H1 (cell line): ENCODE data around the gene NOL9. TPM values are rescaled to one million over a fixed set of nuclear protein-coding genes. Genes with fewer than 3 reads are reported as not detected.

ENCODE experiments used
- CTCF ChIA-PET: fragments of 300-600 bp; sonication (Branson Sonifier 250); formaldehyde crosslinking; loops from one replicate; lab custom pipeline; 2021; ENCODE audit not compliant: partially characterized antibody; lab: Charles Lee
- POLR2A ChIA-PET: fragments of 300-600 bp; sonication (Branson Sonifier 250); formaldehyde crosslinking; loops from one replicate; lab custom pipeline; 2021; ENCODE audit warnings: inconsistent platforms; ENCODE audit not compliant: partially characterized antibody; lab: Charles Lee
- DNase-seq, 2 experiments: peaks; one replicate each; pipeline versions ENCODE4 v3.0.0 to v3.0.0-alpha.2; 2010 to 2022; ENCODE audit warnings: low spot score in 2 of 2, low read depth in 1 of 2, mixed read lengths in 1 of 2
- FAIRE-seq: peaks from 2 replicates; lab custom pipeline; 2011; peaks lifted over from hg19 to GRCh38; lab: Jason Lieb, UNC
- H2AFZ ChIP-seq: 2 replicates; pipeline ENCODE4 v1.8.1; 2012; ENCODE audit warnings: low read length, inconsistent platforms
- H2AK5ac ChIP-seq: 2 replicates; pipeline ENCODE4 v1.6.1; 2013; ENCODE audit warnings: low read depth, low read length
- H2BK120ac ChIP-seq: replicated peaks from 2 replicates; pipeline ENCODE3; 2013; ENCODE audit warnings: low read depth, low read length, inconsistent platforms
- H2BK12ac ChIP-seq: 2 replicates; pipeline ENCODE4 v1.6.1; 2013; ENCODE audit warnings: low read depth, low read length
- H2BK15ac ChIP-seq: 2 replicates; pipeline ENCODE4 v1.6.1; 2013; ENCODE audit warnings: low read length
- H2BK20ac ChIP-seq: 2 replicates; pipeline ENCODE4 v1.6.1; 2013; ENCODE audit warnings: low read length
- H2BK5ac ChIP-seq: 2 replicates; pipeline ENCODE4 v1.6.1; 2013; ENCODE audit warnings: low read depth, low read length
- H3K14ac ChIP-seq: 2 replicates; pipeline ENCODE4 v1.6.1; 2013; ENCODE audit warnings: inconsistent platforms; ENCODE audit not compliant: insufficient read length
- H3K18ac ChIP-seq: 2 replicates; pipeline ENCODE4 v1.6.1; 2013; ENCODE audit warnings: low read length; ENCODE audit errors: extremely low read depth
- H3K23ac ChIP-seq: 2 replicates; pipeline ENCODE4 v1.6.1; 2013; ENCODE audit warnings: inconsistent platforms; ENCODE audit not compliant: insufficient read length
- H3K23me2 ChIP-seq: 2 replicates; pipeline ENCODE4 v1.6.1; 2013; ENCODE audit warnings: low read depth, low read length
- H3K27ac ChIP-seq: 2 replicates; pipeline ENCODE4 v1.6.1; 2011; ENCODE audit warnings: low read depth, low read length, inconsistent platforms
- H3K27me3 ChIP-seq, 4 experiments: replicated peaks in 1 of 4; 1 replicate in 1 of 4; 2 replicates in 3 of 4; pipeline versions ENCODE4 v1.6.1 to v1.8.1; 2011 to 2013; ENCODE audit warnings: low read length in 3 of 4, mild to moderate bottlenecking in 3 of 4, inconsistent platforms in 2 of 4, mixed read lengths in 2 of 4, moderate library complexity in 1 of 4; ENCODE audit not compliant: control insufficient read depth in 3 of 4, insufficient read depth in 3 of 4; ENCODE audit errors: extremely low read depth in 1 of 4
- H3K36me3 ChIP-seq, 4 experiments: 2 replicates each; pipeline versions ENCODE4 v1.6.1 to v1.8.1; 2011 to 2013; ENCODE audit warnings: mild to moderate bottlenecking in 4 of 4, low read length in 3 of 4, moderate library complexity in 2 of 4, control low read depth in 1 of 4, inconsistent platforms in 1 of 4; ENCODE audit not compliant: insufficient read depth in 4 of 4, control insufficient read depth in 2 of 4
- H3K4ac ChIP-seq: replicated peaks from 2 replicates; pipeline ENCODE3; 2013; ENCODE audit warnings: low read length, low read depth, mixed read lengths, inconsistent platforms; ENCODE audit not compliant: insufficient read length
- H3K4me1 ChIP-seq, 4 experiments: replicated peaks in 1 of 4; 1 replicate in 1 of 4; 2 replicates in 3 of 4; pipeline versions ENCODE4 v1.6.1 to v1.8.1; 2011 to 2013; ENCODE audit warnings: low read length in 3 of 4, inconsistent platforms in 2 of 4, mixed read lengths in 1 of 4; ENCODE audit not compliant: insufficient read depth in 4 of 4, control insufficient read depth in 3 of 4
- H3K4me2 ChIP-seq, 2 experiments: 2 replicates each; pipeline versions ENCODE4 v1.6.1 to v1.8.1; 2011 to 2013; ENCODE audit warnings: low read depth in 2 of 2, low read length in 2 of 2, control low read depth in 1 of 2, inconsistent platforms in 1 of 2, mild to moderate bottlenecking in 1 of 2; ENCODE audit not compliant: insufficient read depth in 1 of 2
- H3K4me3 ChIP-seq, 4 experiments: fragments of 200-600, 300-600 bp in 1 of 4; sonication (generic), shearing (Covaris generic), sonication (Bioruptor Twin) in 1 of 4; 2 replicates each; pipeline versions ENCODE4 v1.5.1 to v1.8.1; 2011 to 2016; ENCODE audit warnings: low read length in 4 of 4, low read depth in 3 of 4, control low read depth in 2 of 4, inconsistent platforms in 2 of 4, mild to moderate bottlenecking in 2 of 4, mixed read lengths in 1 of 4, moderate library complexity in 1 of 4; ENCODE audit not compliant: insufficient read depth in 2 of 4; ENCODE audit errors: extremely low read depth in 1 of 4
- H3K56ac ChIP-seq: replicated peaks from 2 replicates; pipeline ENCODE3; 2013; ENCODE audit warnings: low read depth, mild to moderate bottlenecking, mixed read lengths, low read length, inconsistent platforms; ENCODE audit not compliant: insufficient read length
- H3K79me1 ChIP-seq: 2 replicates; pipeline ENCODE4 v1.6.1; 2013; ENCODE audit warnings: low read depth, low read length, control low read depth
- H3K79me2 ChIP-seq, 2 experiments: 2 replicates each; pipeline versions ENCODE4 v1.6.1 to v1.8.1; 2012 to 2013; ENCODE audit warnings: low read length in 2 of 2, mild to moderate bottlenecking in 2 of 2, inconsistent platforms in 1 of 2; ENCODE audit not compliant: insufficient read depth in 2 of 2, control insufficient read depth in 1 of 2
- H3K9ac ChIP-seq, 4 experiments: replicated peaks in 1 of 4; 1 replicate in 1 of 4; 2 replicates in 3 of 4; pipeline versions ENCODE4 v1.6.1 to v1.8.1; 2011 to 2013; ENCODE audit warnings: low read depth in 3 of 4, low read length in 3 of 4, control low read depth in 2 of 4, mild to moderate bottlenecking in 2 of 4, moderate library complexity in 2 of 4, inconsistent platforms in 1 of 4; ENCODE audit errors: extremely low read depth in 1 of 4
- H3K9me3 ChIP-seq, 2 experiments: 2 replicates each; pipeline versions ENCODE4 v1.6.1 to v1.8.1; 2012 to 2013; ENCODE audit warnings: mild to moderate bottlenecking in 2 of 2, moderate library complexity in 2 of 2, control low read depth in 1 of 2, inconsistent platforms in 1 of 2, low read depth in 1 of 2, low read length in 1 of 2, mixed read lengths in 1 of 2; ENCODE audit not compliant: insufficient read depth in 2 of 2
- H4K20me1 ChIP-seq, 2 experiments: replicated peaks in 1 of 2; 2 replicates each; pipeline versions ENCODE3 to v1.8.1; 2011 to 2013; ENCODE audit warnings: inconsistent platforms in 2 of 2, low read length in 2 of 2, mild to moderate bottlenecking in 1 of 2; ENCODE audit not compliant: insufficient read depth in 2 of 2, control insufficient read depth in 1 of 2
- H4K5ac ChIP-seq: 2 replicates; pipeline ENCODE4 v1.6.1; 2013; ENCODE audit warnings: low read length, low read depth, mixed read lengths, inconsistent platforms; ENCODE audit not compliant: insufficient read length
- H4K8ac ChIP-seq: 2 replicates; pipeline ENCODE4 v1.8.0; 2013; ENCODE audit warnings: mild to moderate bottlenecking, moderate library complexity, low read length, inconsistent platforms; ENCODE audit not compliant: insufficient read depth; ENCODE audit errors: extremely low read depth
- H4K91ac ChIP-seq: replicated peaks from 2 replicates; pipeline ENCODE3; 2013; ENCODE audit warnings: low read length, mixed read lengths, inconsistent platforms; ENCODE audit not compliant: insufficient read length
- ATF3 ChIP-seq: IDR thresholded peaks from 2 replicates; pipeline ENCODE4 v1.6.1; 2011; ENCODE audit warnings: low read depth, mild to moderate bottlenecking, low read length; ENCODE audit not compliant: insufficient read depth
- POLR2A ChIP-seq, 2 experiments: IDR thresholded peaks; 1 replicate in 1 of 2; 2 replicates in 1 of 2; pipeline ENCODE4 v1.6.1; 2011; ENCODE audit warnings: low read depth in 2 of 2, low read length in 2 of 2, mild to moderate bottlenecking in 2 of 2; ENCODE audit errors: control extremely low read depth in 1 of 2
- POLR2AphosphoS5 ChIP-seq: IDR thresholded peaks from 2 replicates; pipeline ENCODE4 v1.6.1; 2011; ENCODE audit warnings: low read depth, low read length
- POU5F1 ChIP-seq: IDR thresholded peaks from 2 replicates; pipeline ENCODE4 v1.6.1; 2011; ENCODE audit warnings: low read depth, mild to moderate bottlenecking, low read length, moderate library complexity
- TAF1 ChIP-seq: IDR thresholded peaks from 2 replicates; pipeline ENCODE4 v1.6.1; 2011; ENCODE audit warnings: mild to moderate bottlenecking, low read depth, low read length
- TBP ChIP-seq: IDR thresholded peaks from 2 replicates; pipeline ENCODE4 v1.6.1; 2011; ENCODE audit warnings: low read depth, low read length, improper control_type of control experiment
- WGBS, 2 experiments: shearing (Covaris generic) in 1 of 2; methylation state at CpG; one replicate each; pipeline versions ENCODE4 v1.1.6 to v1.1.7; 2013 to 2015; ENCODE audit warnings: low lambda C conversion rate in 2 of 2, mixed read lengths in 2 of 2, inconsistent platforms in 1 of 2, low coverage in 1 of 2, missing lambda C conversion rate in 1 of 2; ENCODE audit not compliant: insufficient replicate concordance in 2 of 2, insufficient coverage in 1 of 2, insufficient read length in 1 of 2; ENCODE audit errors: extremely low coverage in 1 of 2, missing lambda C conversion rate in 1 of 2; 5-methylcytosine and 5-hydroxymethylcytosine counted together
- polyA plus RNA-seq, 7 experiments: library from polyadenylated mRNA; depleted of rRNA in 3 of 7; stranded (reverse) in 5 of 7; unstranded in 2 of 7; fragments of >200 nt in 5 of 7; fragments of 200-250 nt in 2 of 7; gene quantifications; 1 replicate in 5 of 7; 2 replicates in 1 of 7; 4 replicates in 1 of 7; pipeline versions ENCODE4 v1.2.1 to v1.2.3, GENCODE V29; 2011 to 2013; ENCODE audit warnings: missing spikeins in 2 of 7, mixed read lengths in 2 of 7
- total RNA-seq: library from RNA; stranded (reverse); fragmentation: NEBNext Ultra II Directional; extraction: Animal tissue kit (Norgen Biotek cat#: 25700); gene quantifications from 2 replicates; pipeline ENCODE4 v1.2.1, GENCODE V29; 2021
- TF ChIP-seq, protein P1 (sequence below): IDR thresholded peaks from 2 replicates; pipeline ENCODE4 v1.6.1; 2012; ENCODE audit warnings: low read length, inconsistent platforms

Gene NOL9
- total and polyA plus RNA-seq, 2 of the 8 experiments (the other 6 are each of a cell fraction or from before 2014, with no cell fraction given) = 17.1 to 38.1 TPM

- H3K27me3 ChIP-seq = no peaks in the 10 kb centered on the region
- ChIA-PET POLR2A (interaction anchor here (0.9 to 17.4 kb wide), 4 partner anchors 10 to 42 kb away, joined by 3 to 196 read pairs (median 6); partner anchors contain the start of gene KLHL21), CTCF (interaction anchor here (0.8 to 2.1 kb wide), 12 partner anchors 8 to 98 kb away, joined by 3 to 11 read pairs (median 4); partner anchors contain the start of gene KLHL21)
- H2BK5ac ChIP-seq = 0 out of 2 replicates have a peak overlapping the region, but pooled peaks have one; percentile 49
- H3K4me1 ChIP-seq = no peaks in the 10 kb centered on the region
- no peak overlapping the region for H4K91ac ChIP-seq
- no peak overlapping the region for H2AFZ ChIP-seq
- no peak overlapping the region for H2BK15ac ChIP-seq
- TF ChIP-seq POU5F1 (no peak), TBP (no peak), POLR2AphosphoS5 (no peak), TAF1 (no peak), ATF3 (no peak), POLR2A (IDR thresholded peaks at IDR 0.05; ENCODE audit: control extremely low read depth in 1 of 2, low read depth in 2 of 2, low read length in 2 of 2) (no peak)
- TF ChIP-seq, protein P1, sequence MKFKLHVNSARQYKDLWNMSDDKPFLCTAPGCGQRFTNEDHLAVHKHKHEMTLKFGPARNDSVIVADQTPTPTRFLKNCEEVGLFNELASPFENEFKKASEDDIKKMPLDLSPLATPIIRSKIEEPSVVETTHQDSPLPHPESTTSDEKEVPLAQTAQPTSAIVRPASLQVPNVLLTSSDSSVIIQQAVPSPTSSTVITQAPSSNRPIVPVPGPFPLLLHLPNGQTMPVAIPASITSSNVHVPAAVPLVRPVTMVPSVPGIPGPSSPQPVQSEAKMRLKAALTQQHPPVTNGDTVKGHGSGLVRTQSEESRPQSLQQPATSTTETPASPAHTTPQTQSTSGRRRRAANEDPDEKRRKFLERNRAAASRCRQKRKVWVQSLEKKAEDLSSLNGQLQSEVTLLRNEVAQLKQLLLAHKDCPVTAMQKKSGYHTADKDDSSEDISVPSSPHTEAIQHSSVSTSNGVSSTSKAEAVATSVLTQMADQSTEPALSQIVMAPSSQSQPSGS = no peak
- H4K8ac ChIP-seq = no peak overlapping the region
- H2BK20ac ChIP-seq = no peak overlapping the region
- H3K4me2 ChIP-seq = no peak overlapping the region
- no peak overlapping the region for H3K56ac ChIP-seq
- no peak overlapping the region for H3K27ac ChIP-seq
- H3K36me3 ChIP-seq = peaks cover 0 to 32% (median 6%) of the 10 kb centered on the region in 4 experiments; a peak in 6 of 8 replicates
- H3K79me1 ChIP-seq = peaks cover 4% of the 10 kb centered on the region
- H3K9me3 ChIP-seq = no peaks in the 10 kb centered on the region
- H2BK12ac ChIP-seq = no peak overlapping the region
- peaks cover 2 to 33% of the 10 kb centered on the region in 2 experiments for H4K20me1 ChIP-seq
- DNase-seq (no peak), FAIRE-seq (no peak)
- H3K4me3 ChIP-seq = no peak overlapping the region
- 86% methylated on average over 21 of the region's 25 CpGs; no CpG with 5 or more reads in 1 of the 2 experiments for WGBS, 2 experiments
- H4K5ac ChIP-seq = no peak overlapping the region
- no peak overlapping the region for H2AK5ac ChIP-seq
- H3K23ac ChIP-seq = no peak overlapping the region
- H3K79me2 ChIP-seq = no peaks in the 10 kb centered on the region
- H3K18ac ChIP-seq = no peak overlapping the region
- no peak overlapping the region for H2BK120ac ChIP-seq
- no peak overlapping the region for H3K4ac ChIP-seq
- H3K23me2 ChIP-seq = no peaks in the 10 kb centered on the region
- H3K14ac ChIP-seq = no peak overlapping the region
- H3K9ac ChIP-seq = no peak overlapping the region
Observed at GRCh38 chr1:6588128-6588892, 34.0 kb upstream of the NOL9 start.
